ENCODE results near the gene RPL37.

- no peak for TF ChIP-seq CTCF (IDR thresholded peaks at IDR 0.05)
- TF ChIP-seq POLR2A (IDR thresholded peaks at IDR 0.05): no peak
Measured at GRCh38 chr5:40798801-40799210, 36.2 kb downstream of the RPL37 start.

Measured in heart left ventricle (tissue), 13 donors.